Activated CD4-positive, alpha-beta T cell treated with anti-CD3 and anti-CD28 coated beads, Interleukin-2, amount 50 U/mL, for 48 hours (primary cell): ENCODE data around the gene TLR7.

Experiments
- DNase-seq, 2 experiments: peaks; one replicate each; pipeline ENCODE4 v3.0.0-alpha.2; 2020

TLR7 gene

GRCh38 chrX:12866451-12867377 lies at the start of gene TLR7:
TSS of gene TLR7 (plus strand) at chrX:12867072. CDS start at chrX:12867579, 507 bp downstream.
- no peak for DNase-seq

- no peak for DNase-seq
Measured at GRCh38 chrX:12817528-12817927, 49.3 kb upstream of the TLR7 start.

- no peak for DNase-seq
Measured at GRCh38 chrX:12819222-12819621, 47.6 kb upstream of the TLR7 start.

- DNase-seq: no peak
Measured at GRCh38 chrX:12820737-12821136, 46.1 kb upstream of the TLR7 start.

- DNase-seq: no peak
Measured at GRCh38 chrX:12824944-12825343, 41.9 kb upstream of the TLR7 start.

- DNase-seq: no peak
Measured at GRCh38 chrX:12825801-12826200, 41.1 kb upstream of the TLR7 start.

GRCh38 chrX:12843061-12843667 lies 23.7 kb upstream of the TLR7 start:
- no peak for DNase-seq

- DNase-seq: no peak
Measured at GRCh38 chrX:12843668-12844279, 23.1 kb upstream of the TLR7 start.

- DNase-seq: no peak
Measured at GRCh38 chrX:12844319-12844718, 22.6 kb upstream of the TLR7 start.

GRCh38 chrX:12865359-12865758 lies 1.5 kb upstream of the TLR7 start:
- DNase-seq: no peak

- DNase-seq: no peak
Measured at GRCh38 chrX:12867685-12868084, 813 bp downstream of the TLR7 start.

- no peak for DNase-seq
Measured at GRCh38 chrX:12868747-12869146, 1.9 kb downstream of the TLR7 start.

- DNase-seq: no peak
Measured at GRCh38 chrX:12871257-12871656, 4.4 kb downstream of the TLR7 start.

GRCh38 chrX:12872741-12873140 lies 5.9 kb downstream of the TLR7 start:
- no peak for DNase-seq

GRCh38 chrX:12874581-12874980 lies 7.7 kb downstream of the TLR7 start:
- DNase-seq: no peak

- DNase-seq: no peak
Measured at GRCh38 chrX:12877386-12877785, 10.5 kb downstream of the TLR7 start.

- no peak for DNase-seq
Measured at GRCh38 chrX:12878536-12878935, 11.7 kb downstream of the TLR7 start.

- no peak for DNase-seq
Measured at GRCh38 chrX:12881914-12882313, 15.0 kb downstream of the TLR7 start.

GRCh38 chrX:12885508-12885907 lies 18.6 kb downstream of the TLR7 start:
- DNase-seq: no peak

- no peak for DNase-seq
Measured at GRCh38 chrX:12886545-12886944, 19.7 kb downstream of the TLR7 start.

- DNase-seq: no peak
Measured at GRCh38 chrX:12887141-12887540, 20.3 kb downstream of the TLR7 start.

- DNase-seq: no peak
Measured at GRCh38 chrX:12887767-12888166, 20.9 kb downstream of the TLR7 start.

GRCh38 chrX:12890467-12890866 lies 23.6 kb downstream of the TLR7 start:
- DNase-seq: no peak

- no peak for DNase-seq
Measured at GRCh38 chrX:12891171-12891570, 24.3 kb downstream of the TLR7 start.
